GM18498 (cell line): ENCODE results near the gene CTNND2.
"Not testable (repeated sequence)": the region's sequence is repeated elsewhere in the genome, so short reads cannot be mapped to it uniquely, and the experiment has no call there.

ENCODE experiments used
- ATAC-seq: cut with Tn5 transposase; IDR thresholded peaks from one replicate; pipeline ENCODE4 v1.9.1; 2021; ENCODE audit warnings: mild to moderate bottlenecking, moderate library complexity; ENCODE audit not compliant: unreplicated experiment

The CTNND2 gene

GRCh38 chr5:11869203-11869602 lies 35.0 kb downstream of the CTNND2 start:
- ATAC-seq: no peak

DNA sequence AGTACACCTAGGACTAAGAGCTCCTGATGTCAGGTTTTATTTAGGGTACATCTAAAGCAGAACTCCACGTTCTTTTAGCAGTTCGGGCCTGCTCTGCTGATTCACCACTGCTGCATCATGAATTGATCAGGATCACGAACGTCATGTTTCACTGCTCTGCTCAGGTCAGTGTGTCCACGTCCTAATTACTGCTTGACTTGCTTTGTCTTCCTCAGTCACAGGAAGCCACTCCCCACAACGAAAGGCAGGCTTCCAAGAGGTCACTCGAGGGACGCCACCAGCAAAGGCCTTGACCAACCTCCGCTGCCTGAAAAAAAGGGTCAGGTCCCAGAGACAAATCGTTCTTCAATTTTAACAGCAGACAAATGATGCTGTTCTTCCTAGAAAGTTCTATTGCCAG lies 40.3 kb downstream of the CTNND2 start:
- no peak for ATAC-seq

DNA sequence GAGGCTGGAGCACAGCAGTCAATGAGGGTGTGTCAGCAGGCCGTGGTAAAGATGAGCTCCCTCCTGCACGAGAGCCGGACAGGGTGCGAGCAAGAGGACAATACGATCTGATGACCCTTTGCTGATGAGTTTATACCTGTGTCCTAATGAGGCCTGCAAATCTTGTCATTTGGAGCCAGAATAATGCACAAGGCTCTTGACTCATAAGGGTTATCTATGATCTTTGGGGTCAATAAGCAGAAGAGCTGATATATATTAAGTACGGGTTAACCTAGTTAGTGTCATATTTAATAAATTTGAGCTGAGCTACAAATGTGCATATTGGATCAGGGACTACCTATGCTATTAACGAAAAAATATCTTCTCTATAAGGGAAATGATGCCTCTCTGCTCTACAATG lies 46.9 kb downstream of the CTNND2 start:
- no peak for ATAC-seq

DNA sequence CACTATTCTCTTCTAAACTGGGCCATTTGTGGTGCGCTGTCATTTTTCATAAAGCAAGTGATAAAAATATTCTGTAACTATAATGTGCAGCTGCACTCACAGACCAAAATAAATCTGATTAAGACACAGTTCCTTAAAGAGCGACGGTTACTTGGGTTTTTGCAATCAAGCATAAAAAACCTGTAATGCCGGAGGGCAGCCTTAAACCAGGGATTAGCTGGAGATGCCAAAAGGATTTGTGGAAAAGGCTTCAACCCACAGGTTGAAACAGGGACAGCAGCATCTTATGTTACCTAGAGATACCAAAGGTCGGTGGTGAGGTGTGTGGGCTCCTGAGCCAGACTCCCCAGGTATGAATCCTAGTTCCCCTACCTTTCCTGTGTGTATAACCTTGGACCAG lies 49.3 kb downstream of the CTNND2 start:
- ATAC-seq: no peak

DNA sequence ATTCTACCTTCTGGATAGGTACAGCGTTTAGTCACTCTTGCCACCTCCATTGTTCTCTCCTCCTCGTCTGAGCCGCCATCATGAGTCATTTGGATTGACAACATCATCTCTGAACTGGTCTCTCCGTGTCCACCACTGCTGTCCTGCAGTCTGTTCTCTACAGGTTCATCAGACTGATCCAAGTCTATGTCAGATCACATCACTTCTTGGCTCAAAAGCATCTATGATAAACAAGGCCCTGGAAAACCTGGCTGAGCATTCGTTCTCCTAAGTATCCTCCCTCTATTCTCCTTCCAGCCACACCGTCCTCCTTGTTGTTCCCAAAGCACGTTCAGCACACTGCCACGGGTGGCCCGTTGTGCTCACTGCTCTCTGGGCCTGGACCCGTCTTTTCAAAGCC lies 50.5 kb downstream of the CTNND2 start:
- ATAC-seq: no peak

GRCh38 chr5:11853140-11853539 lies 51.1 kb downstream of the CTNND2 start:
- no peak for ATAC-seq

DNA sequence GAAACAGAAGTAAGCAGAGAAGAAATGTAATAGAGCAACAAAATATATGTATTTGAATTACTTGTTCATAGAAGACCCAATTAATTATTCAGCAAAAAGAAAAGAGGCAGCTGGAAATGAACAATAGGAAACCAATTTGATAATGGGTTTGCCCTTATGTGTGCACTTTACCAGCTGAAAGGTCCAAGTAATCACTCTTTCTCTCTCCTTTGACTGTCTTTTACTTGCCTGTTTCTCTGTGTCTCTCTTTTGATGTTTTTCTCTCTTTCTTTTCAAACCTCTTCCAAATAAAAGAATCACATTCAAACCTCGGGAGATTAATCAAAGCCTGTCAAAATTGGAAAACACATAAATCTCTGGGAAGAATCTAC lies 51.5 kb downstream of the CTNND2 start:
- no peak for ATAC-seq

DNA sequence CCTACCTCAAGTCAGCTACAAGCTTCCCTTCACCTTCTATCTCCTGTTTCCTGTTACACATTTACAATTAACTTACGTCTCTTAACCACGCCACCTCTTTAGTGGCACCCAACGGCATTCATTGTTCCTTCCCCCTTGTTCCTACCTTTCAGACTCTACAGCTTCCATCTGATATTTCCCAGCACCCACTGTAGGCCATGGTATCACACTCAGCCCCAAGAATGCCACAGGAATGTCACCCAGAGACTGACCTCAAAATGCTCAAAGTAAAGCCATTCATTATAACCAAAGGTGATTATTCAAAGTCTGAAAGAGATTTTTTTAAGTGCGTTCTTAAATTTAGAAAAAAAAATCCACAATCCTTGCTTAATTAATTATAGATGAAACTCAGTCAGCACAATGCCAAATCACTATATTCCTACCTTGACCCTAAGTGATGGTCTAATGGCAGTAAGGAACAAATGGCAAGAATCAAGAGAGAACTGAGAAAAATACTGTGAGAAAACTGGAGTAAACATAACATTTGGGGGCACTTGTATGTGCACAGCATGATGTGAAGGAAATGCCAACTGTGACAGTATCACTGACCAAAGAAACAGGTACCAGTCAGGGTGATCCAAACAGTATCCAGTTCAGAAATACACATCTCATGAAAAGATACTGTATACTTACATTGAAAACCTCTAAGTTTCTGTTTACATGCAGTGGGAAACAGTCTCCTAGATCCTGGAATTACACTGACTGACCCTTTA lies 52.1 kb downstream of the CTNND2 start:
- ATAC-seq: no peak

- ATAC-seq: no peak
Measured at GRCh38 chr5:11851416-11851815, 52.8 kb downstream of the CTNND2 start.

- not testable (repeated sequence) for ATAC-seq
Measured at GRCh38 chr5:11828566-11828965, 75.7 kb downstream of the CTNND2 start.

DNA sequence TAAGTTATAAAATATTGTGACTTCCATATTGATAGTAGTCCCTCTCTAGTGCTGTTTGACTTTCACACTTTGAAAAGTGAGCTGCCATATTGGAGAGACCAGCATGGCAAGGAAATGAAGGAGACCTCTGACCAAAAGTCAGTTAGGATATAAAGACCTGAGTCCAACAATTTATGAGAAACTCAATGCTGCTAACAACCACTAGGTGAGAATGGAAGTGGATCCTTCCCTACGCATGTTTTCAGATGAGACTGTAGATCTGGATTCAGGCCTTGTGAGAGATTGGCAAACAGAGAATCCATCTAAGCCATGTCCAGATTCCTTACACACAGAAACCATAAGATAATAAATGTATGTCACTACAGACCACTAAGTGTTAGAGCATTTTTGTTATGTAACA lies 81.6 kb downstream of the CTNND2 start:
- no peak for ATAC-seq

- ATAC-seq: no peak
Measured at GRCh38 chr5:11815916-11816315, 88.3 kb downstream of the CTNND2 start.

GRCh38 chr5:11815481-11815880 lies 88.8 kb downstream of the CTNND2 start:
- no peak for ATAC-seq

DNA sequence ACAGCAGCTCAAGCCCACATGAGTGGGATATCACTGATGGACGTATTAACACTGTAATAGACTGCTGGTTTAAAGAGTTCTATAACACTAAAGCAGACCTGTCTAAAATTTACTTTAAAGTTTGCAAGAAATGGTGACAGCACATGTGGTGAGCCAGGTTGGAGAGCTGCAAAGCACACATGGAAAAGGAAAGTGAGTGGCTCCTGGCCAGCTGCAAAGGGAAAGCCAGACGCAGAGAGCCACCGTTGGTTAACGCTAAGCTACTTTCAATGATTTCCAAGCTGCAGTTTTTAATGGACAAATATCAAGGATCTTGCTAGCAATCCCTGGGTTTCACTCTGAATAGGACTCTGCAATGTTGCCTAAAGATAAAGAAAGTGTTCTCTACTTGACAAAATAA lies 89.9 kb downstream of the CTNND2 start:
- ATAC-seq: no peak

DNA sequence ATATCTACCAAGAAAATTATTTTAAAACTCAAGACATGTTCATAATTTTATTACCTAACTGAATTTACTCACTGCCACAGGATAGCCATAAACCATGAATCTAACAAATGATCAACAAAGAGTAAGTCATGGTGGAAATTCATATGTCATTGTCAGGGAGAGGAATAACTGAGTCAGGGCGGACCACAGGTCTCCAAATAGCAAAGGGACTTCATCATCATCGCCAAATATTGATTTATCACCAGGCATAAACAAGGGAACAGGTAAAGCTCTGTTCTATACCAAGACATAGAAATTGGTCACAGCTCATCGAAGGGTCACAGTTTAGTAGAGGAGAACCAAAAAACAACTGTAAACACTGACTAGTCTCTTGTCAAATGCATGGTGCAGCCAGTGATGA lies 94.8 kb downstream of the CTNND2 start:
- ATAC-seq: no peak

GRCh38 chr5:11803436-11803835 lies 100.8 kb downstream of the CTNND2 start:
- no peak for ATAC-seq

DNA sequence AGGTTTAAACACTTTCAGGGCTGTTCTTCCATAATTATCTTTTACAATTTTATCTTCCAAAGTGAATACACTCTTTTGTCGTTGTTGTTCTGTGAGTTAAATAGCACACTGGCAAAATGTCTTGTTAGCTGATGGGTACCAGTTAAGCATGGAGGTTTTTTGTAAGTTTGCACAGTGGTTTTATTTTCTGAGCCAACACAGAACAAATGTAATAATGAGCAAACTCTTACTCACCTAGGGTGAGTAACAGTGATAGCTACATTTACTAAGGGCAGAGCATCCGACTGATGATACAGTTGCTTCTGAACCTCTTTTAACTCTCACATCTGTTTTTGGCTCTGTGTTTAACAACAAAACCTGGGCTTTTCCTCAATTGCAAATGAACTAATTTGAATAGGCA lies 103.2 kb downstream of the CTNND2 start:
- no peak for ATAC-seq

DNA sequence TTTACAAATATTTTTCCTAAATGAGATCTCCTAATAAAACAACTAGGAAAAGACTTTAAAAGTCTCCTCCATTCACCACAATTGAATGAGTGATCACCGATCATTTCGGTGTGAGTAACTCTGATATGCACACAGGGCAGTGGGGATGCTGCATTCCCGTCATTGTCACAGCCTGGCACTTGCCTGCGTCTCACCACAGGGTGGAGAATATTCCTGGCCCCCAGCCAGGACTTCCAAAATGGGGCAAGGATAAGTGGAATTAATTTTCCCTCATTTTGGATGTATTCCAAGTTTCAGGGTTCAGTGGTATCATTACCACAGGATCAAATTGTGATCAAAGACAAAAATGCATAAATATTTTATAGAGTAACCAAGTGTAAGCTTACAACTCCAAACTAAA lies 107.1 kb downstream of the CTNND2 start:
- no peak for ATAC-seq

- no peak for ATAC-seq
Measured at GRCh38 chr5:11793396-11793795, 110.8 kb downstream of the CTNND2 start.

DNA sequence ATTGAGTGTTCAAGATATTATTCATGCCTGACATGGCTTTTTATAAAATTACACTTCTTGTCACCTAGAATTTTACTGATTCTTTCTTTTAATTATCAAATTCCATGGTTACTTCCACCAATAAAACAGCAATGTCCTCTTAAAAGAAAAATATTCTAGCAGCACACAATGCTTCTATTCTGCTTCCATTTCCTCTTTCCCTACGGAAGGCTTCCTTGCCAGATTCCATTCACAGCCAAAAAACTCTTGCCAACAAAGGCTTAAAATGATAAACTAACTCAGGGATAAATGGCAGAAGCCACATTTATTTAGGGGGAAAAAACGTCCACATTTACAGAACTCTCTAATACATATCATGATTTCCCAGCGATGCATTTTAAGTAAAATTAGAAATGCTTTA lies 111.6 kb downstream of the CTNND2 start:
- no peak for ATAC-seq

DNA sequence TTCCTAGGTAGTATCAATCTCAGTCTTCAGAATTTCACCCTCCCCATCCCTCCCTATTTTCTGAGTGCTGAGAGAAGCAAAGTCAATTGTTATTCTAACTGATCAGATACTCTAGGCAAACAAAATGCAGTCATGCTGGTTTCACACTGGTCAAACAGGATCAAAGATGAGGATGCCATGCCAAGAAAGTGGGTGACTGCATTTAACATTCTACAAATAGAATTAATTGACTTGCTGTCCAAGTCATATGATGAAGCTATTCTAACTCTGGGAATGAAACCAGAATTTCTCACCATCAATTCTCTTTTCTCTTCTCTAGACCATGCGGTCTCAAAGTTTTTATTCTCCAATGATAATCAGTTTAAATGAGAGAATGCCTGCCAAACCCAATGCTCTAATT lies 112.5 kb downstream of the CTNND2 start:
- no peak for ATAC-seq

DNA sequence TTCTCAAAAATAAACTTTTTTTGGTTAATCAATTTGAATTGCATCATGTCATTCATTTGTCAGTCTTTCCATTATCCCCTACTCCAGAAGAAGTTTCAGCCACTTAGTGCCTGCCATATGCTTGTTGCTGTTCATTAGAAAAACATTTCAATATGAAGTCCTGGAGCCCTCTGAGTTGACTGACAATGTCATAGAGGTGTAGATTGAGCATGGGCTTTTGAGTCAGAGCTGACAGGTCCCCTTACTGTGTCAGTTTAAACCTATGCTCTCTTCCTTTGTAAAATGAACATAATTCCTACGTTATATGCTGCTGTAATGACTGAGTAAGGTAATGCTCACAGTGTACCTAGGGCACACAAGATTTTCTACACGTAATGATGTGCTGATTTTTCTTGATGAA lies 114.0 kb downstream of the CTNND2 start:
- ATAC-seq: no peak

GRCh38 chr5:11785771-11786352 lies 118.4 kb downstream of the CTNND2 start:
- ATAC-seq: no peak
